GM12878 (cell line): Measurements from ENCODE around the gene GARIN5B. TPM values are rescaled to one million over a fixed set of nuclear protein-coding genes. Genes with fewer than 3 reads are reported as not detected.

ENCODE experiments used
- ATF3 ChIP-seq: IDR thresholded peaks from 2 replicates; pipeline ENCODE4 v1.6.1; 2011; ENCODE audit warnings: low read depth, mild to moderate bottlenecking, low read length, moderate library complexity, borderline replicate concordance; ENCODE audit errors: extremely low read depth
- ATF7 ChIP-seq: fragments of 450-650 bp; IDR thresholded peaks from 2 replicates; pipeline ENCODE4 v1.6.1; 2016; ENCODE audit warnings: low read depth, mild to moderate bottlenecking
- BCL3 ChIP-seq: IDR thresholded peaks from 2 replicates; pipeline ENCODE4 v1.6.1; 2011; ENCODE audit warnings: borderline replicate concordance, low read depth, mild to moderate bottlenecking, moderate library complexity, low read length; ENCODE audit not compliant: insufficient read depth, poor library complexity, severe bottlenecking
- CHD1 ChIP-seq: IDR thresholded peaks from 2 replicates; pipeline ENCODE4 v1.6.1; 2012; ENCODE audit warnings: low read depth, low read length, improper control_type of control experiment
- EZH2 ChIP-seq: IDR thresholded peaks from 2 replicates; pipeline ENCODE4 v1.6.1; 2012; ENCODE audit warnings: low read depth, mild to moderate bottlenecking, control low read depth, inconsistent platforms, low read length, borderline replicate concordance; ENCODE audit not compliant: control insufficient read depth
- JUND ChIP-seq: IDR thresholded peaks from 2 replicates; pipeline ENCODE4 v1.6.1; 2012; ENCODE audit warnings: low read depth, mild to moderate bottlenecking, low read length, improper control_type of control experiment, moderate library complexity
- KDM1A ChIP-seq: fragments of 200-600 bp; sonication (generic); IDR thresholded peaks from 2 replicates; pipeline ENCODE4 v1.6.1; 2016; ENCODE audit warnings: borderline replicate concordance
- LARP7 ChIP-seq: fragments of 450-650 bp; IDR thresholded peaks from 2 replicates; pipeline ENCODE4 v1.6.1; 2017; ENCODE audit warnings: mild to moderate bottlenecking
- NFXL1 ChIP-seq: fragments of 450-650 bp; IDR thresholded peaks from 2 replicates; pipeline ENCODE4 v1.6.1; 2017; ENCODE audit warnings: antibody characterized with exemption, mild to moderate bottlenecking, borderline replicate concordance
- RB1 ChIP-seq: fragments of 450-650 bp; formaldehyde crosslinking; IDR thresholded peaks from 2 replicates; pipeline ENCODE4 v1.6.1; 2017; ENCODE audit warnings: mild to moderate bottlenecking, borderline replicate concordance
- STAT3 ChIP-seq: IDR thresholded peaks from 2 replicates; pipeline ENCODE4 v1.6.1; 2011; ENCODE audit warnings: low read depth, low read length, improper control_type of control experiment
- TAF1 ChIP-seq: IDR thresholded peaks from 2 replicates; pipeline ENCODE4 v1.6.1; 2011; ENCODE audit warnings: mild to moderate bottlenecking, low read depth, low read length, borderline replicate concordance
- USF1 ChIP-seq: IDR thresholded peaks from 2 replicates; pipeline ENCODE4 v1.6.1; 2011; ENCODE audit warnings: borderline replicate concordance, low read depth, mild to moderate bottlenecking, moderate library complexity, mixed read lengths, low read length; ENCODE audit not compliant: insufficient read depth; ENCODE audit errors: extremely low read length
- ZNF217 ChIP-seq: fragments of 450-650 bp; IDR thresholded peaks from 2 replicates; pipeline ENCODE4 v1.6.1; 2017; ENCODE audit warnings: antibody characterized with exemption, mild to moderate bottlenecking
- polyA plus RNA-seq, 11 experiments: library from polyadenylated mRNA; depleted of rRNA in 4 of 11; unstranded in 6 of 11; stranded (reverse) in 5 of 11; fragments of >200 nt; fragmentation: Nextera tagmentation in 4 of 11; fragmentation: Illumina TruSeq in 1 of 11; extraction: Ambion mirVana in 4 of 11; extraction: Trizol in 1 of 11; gene quantifications; 1 replicate in 1 of 11; 2 replicates in 10 of 11; pipeline versions ENCODE4 v1.2.1 to v1.2.3, GENCODE V29; 2011 to 2016; ENCODE audit warnings: inconsistent platforms in 2 of 11, missing spikeins in 2 of 11, low read depth in 1 of 11
- total RNA-seq, 4 experiments: library from RNA; depleted of rRNA in 3 of 4; stranded (reverse); fragments of >200 nt in 3 of 4; fragmentation: Illumina TruSeq in 1 of 4; extraction: Trizol in 1 of 4; gene quantifications; 2 replicates each; pipeline versions ENCODE4 v1.2.1 to v1.2.3, GENCODE V29; 2013 to 2021
- TF ChIP-seq, protein P1 (sequence below): fragments of 450-650 bp; IDR thresholded peaks from 2 replicates; pipeline ENCODE4 v1.6.1; 2016; ENCODE audit warnings: mild to moderate bottlenecking, moderate library complexity, borderline replicate concordance
- TF ChIP-seq, protein P2 (sequence below): fragments of 450-650 bp; IDR thresholded peaks from 2 replicates; pipeline ENCODE4 v1.6.1; 2018; ENCODE audit warnings: borderline replicate concordance, mild to moderate bottlenecking; ENCODE audit not compliant: partially characterized antibody

The GARIN5B gene
- total and polyA plus RNA-seq, 10 of the 15 experiments (the other 5 are each of a cell fraction or from before 2014, with no cell fraction given): not detected

GRCh38 chr19:55385724-55386492 lies 22.8 kb upstream of the GARIN5B start, which contains the start of gene RPL28 (continued):
- TF ChIP-seq JUND (0 out of 2 replicates have a peak, but pooled peaks have one; percentile 9), CHD1 (peak; percentile 93), RB1 (0 out of 2 replicates have a peak, but pooled peaks have one; percentile 42), LARP7 (peak; percentile 77), STAT3 (0 out of 2 replicates have a peak, but pooled peaks have one; percentile 58), ZNF217 (no peak), USF1 (no peak), ATF7 (no peak), KDM1A (no peak), TAF1 (peak; percentile 100), ATF3 (no peak), NFXL1 (no peak), EZH2 (no peak), BCL3 (peak; percentile 69)
- TF ChIP-seq, protein P1, sequence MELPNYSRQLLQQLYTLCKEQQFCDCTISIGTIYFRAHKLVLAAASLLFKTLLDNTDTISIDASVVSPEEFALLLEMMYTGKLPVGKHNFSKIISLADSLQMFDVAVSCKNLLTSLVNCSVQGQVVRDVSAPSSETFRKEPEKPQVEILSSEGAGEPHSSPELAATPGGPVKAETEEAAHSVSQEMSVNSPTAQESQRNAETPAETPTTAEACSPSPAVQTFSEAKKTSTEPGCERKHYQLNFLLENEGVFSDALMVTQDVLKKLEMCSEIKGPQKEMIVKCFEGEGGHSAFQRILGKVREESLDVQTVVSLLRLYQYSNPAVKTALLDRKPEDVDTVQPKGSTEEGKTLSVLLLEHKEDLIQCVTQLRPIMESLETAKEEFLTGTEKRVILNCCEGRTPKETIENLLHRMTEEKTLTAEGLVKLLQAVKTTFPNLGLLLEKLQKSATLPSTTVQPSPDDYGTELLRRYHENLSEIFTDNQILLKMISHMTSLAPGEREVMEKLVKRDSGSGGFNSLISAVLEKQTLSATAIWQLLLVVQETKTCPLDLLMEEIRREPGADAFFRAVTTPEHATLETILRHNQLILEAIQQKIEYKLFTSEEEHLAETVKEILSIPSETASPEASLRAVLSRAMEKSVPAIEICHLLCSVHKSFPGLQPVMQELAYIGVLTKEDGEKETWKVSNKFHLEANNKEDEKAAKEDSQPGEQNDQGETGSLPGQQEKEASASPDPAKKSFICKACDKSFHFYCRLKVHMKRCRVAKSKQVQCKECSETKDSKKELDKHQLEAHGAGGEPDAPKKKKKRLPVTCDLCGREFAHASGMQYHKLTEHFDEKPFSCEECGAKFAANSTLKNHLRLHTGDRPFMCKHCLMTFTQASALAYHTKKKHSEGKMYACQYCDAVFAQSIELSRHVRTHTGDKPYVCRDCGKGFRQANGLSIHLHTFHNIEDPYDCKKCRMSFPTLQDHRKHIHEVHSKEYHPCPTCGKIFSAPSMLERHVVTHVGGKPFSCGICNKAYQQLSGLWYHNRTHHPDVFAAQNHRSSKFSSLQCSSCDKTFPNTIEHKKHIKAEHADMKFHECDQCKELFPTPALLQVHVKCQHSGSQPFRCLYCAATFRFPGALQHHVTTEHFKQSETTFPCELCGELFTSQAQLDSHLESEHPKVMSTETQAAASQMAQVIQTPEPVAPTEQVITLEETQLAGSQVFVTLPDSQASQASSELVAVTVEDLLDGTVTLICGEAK: peak; percentile 88
- TF ChIP-seq, protein P2, sequence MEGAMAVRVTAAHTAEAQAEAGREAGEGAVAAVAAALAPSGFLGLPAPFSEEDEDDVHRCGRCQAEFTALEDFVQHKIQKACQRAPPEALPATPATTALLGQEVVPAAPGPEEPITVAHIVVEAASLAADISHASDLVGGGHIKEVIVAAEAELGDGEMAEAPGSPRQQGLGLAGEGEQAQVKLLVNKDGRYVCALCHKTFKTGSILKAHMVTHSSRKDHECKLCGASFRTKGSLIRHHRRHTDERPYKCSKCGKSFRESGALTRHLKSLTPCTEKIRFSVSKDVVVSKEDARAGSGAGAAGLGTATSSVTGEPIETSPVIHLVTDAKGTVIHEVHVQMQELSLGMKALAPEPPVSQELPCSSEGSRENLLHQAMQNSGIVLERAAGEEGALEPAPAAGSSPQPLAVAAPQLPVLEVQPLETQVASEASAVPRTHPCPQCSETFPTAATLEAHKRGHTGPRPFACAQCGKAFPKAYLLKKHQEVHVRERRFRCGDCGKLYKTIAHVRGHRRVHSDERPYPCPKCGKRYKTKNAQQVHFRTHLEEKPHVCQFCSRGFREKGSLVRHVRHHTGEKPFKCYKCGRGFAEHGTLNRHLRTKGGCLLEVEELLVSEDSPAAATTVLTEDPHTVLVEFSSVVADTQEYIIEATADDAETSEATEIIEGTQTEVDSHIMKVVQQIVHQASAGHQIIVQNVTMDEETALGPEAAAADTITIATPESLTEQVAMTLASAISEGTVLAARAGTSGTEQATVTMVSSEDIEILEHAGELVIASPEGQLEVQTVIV: no peak
